ENCODE measurements around the gene FOSL2. TPM values are rescaled to one million over a fixed set of nuclear protein-coding genes. Genes with fewer than 3 reads are reported as not detected.

Gene FOSL2
- total RNA-seq, 1 donor = 44.4 TPM

- no peak overlapping the region for H3K4me3 ChIP-seq (ENCODE audit: low read depth, low read length)
- TF ChIP-seq CTCF (IDR thresholded peaks at IDR 0.05; ENCODE audit: insufficient read depth, low read length) = no peak
- DNase-seq (ENCODE audit: low read depth) = no peak
Measured at GRCh38 chr2:28361991-28362710, 30.5 kb upstream of the FOSL2 start.

DNA sequence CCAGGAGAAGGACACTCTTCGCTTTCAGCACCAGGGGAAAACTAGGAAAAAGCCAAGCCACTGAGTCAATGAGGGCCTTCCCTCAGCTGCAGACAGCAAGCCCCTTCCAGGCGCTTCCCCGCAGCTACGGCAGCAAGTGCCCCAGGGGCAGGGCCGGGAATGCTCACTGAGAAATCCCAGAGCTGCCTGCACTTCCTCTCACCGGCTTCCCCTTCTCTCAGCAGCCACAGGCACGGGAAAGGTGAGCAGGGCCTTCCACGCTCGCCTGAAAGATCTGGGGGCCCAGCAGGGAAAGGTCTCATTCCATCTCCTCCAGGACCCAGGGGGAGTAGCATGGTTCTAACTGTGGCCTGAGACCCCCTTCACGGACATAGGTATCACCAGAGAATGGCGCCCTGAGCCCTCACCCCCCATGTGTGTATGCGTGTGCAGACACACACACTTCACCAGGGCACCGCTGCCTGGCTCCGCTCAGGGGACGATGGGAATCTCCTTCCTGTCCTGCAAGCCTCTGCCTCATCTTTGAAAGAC lies 29.6 kb upstream of the FOSL2 start:
- no peak overlapping the region for H3K4me3 ChIP-seq (ENCODE audit: low read depth, low read length)
- TF ChIP-seq CTCF (IDR thresholded peaks at IDR 0.05; ENCODE audit: insufficient read depth, low read length) = no peak
- no peak for DNase-seq (ENCODE audit: low read depth)

GRCh38 chr2:28363686-28364280 lies 28.9 kb upstream of the FOSL2 start:
- H3K4me3 ChIP-seq (ENCODE audit: low read depth, low read length) = no peak overlapping the region
- no peak for DNase-seq (ENCODE audit: low read depth)
- TF ChIP-seq CTCF (IDR thresholded peaks at IDR 0.05; ENCODE audit: insufficient read depth, low read length) = no peak

GRCh38 chr2:28364610-28365009 lies 28.0 kb upstream of the FOSL2 start:
- H3K4me3 ChIP-seq (ENCODE audit: low read depth, low read length) = no peak overlapping the region
- TF ChIP-seq CTCF (IDR thresholded peaks at IDR 0.05; ENCODE audit: insufficient read depth, low read length) = no peak
- DNase-seq (ENCODE audit: low read depth) = no peak

GRCh38 chr2:28365158-28365557 lies 27.5 kb upstream of the FOSL2 start:
- H3K4me3 ChIP-seq (ENCODE audit: low read depth, low read length) = no peak overlapping the region

GRCh38 chr2:28366149-28366495 lies 26.5 kb upstream of the FOSL2 start:
- DNase-seq (ENCODE audit: low read depth) = no peak
- no peak for TF ChIP-seq CTCF (IDR thresholded peaks at IDR 0.05; ENCODE audit: insufficient read depth, low read length)
- no peak overlapping the region for H3K4me3 ChIP-seq (ENCODE audit: low read depth, low read length)

More at GRCh38 chr2:28365158-28365557, 27.5 kb upstream of the FOSL2 start:
- DNase-seq (ENCODE audit: low read depth) = no peak
- no peak for TF ChIP-seq CTCF (IDR thresholded peaks at IDR 0.05; ENCODE audit: insufficient read depth, low read length)
